Gastrocnemius medialis (tissue), 4 donors: Measurements from ENCODE around the gene SPACA5B. TPM values are rescaled to one million over a fixed set of nuclear protein-coding genes. Genes with fewer than 3 reads are reported as not detected.
"Not testable (repeated sequence)": the region's sequence is repeated elsewhere in the genome, so short reads cannot be mapped to it uniquely, and the experiment has no call there.

Experiments used
- ATAC-seq, 2 donors: fragments of 150-250 bp; one replicate each; pipeline ENCODE4 v1.9.1; 2016
- DNase-seq, 2 donors: peaks; one replicate each; pipeline ENCODE4 v3.0.0-alpha.2; 2019
- H3K27ac ChIP-seq, 4 donors: fragments of 200-600 bp; sonication (generic); 1 replicate in 1 of 4; 2 replicates in 3 of 4; pipeline ENCODE4 v1.5.1; 2016 to 2018; ENCODE audit warnings: mild to moderate bottlenecking in 2 of 4, moderate library complexity in 1 of 4
- H3K27me3 ChIP-seq, 3 donors: fragments of 200-600 bp; sonication (generic) in 2 of 3; 1 replicate in 1 of 3; 2 replicates in 2 of 3; pipeline versions ENCODE4 v1.5.1 to v1.6.0; 2016 to 2019; ENCODE audit warnings: mild to moderate bottlenecking in 1 of 3, moderate library complexity in 1 of 3
- H3K36me3 ChIP-seq, 2 donors: fragments of 200-600 bp; sonication (generic) in 1 of 2; one replicate each; pipeline ENCODE4 v1.5.1; 2017 to 2018
- H3K4me1 ChIP-seq, 2 donors: fragments of 200-600 bp; sonication (generic) in 1 of 2; one replicate each; pipeline ENCODE4 v1.5.1; 2016 to 2017; ENCODE audit warnings: mild to moderate bottlenecking in 2 of 2
- H3K4me3 ChIP-seq, 4 donors: fragments of 200-600 bp; sonication (generic) in 3 of 4; 1 replicate in 1 of 4; 2 replicates in 3 of 4; pipeline ENCODE4 v1.5.1; 2016 to 2019; ENCODE audit warnings: mild to moderate bottlenecking in 2 of 4
- H3K9me3 ChIP-seq, 3 donors: fragments of 200-600 bp; sonication (generic) in 2 of 3; 1 replicate in 1 of 3; 2 replicates in 2 of 3; pipeline ENCODE4 v1.5.1; 2016 to 2019
- POLR2A ChIP-seq, 2 donors: fragments of 450-650 bp; IDR thresholded peaks; one replicate each; pipeline ENCODE4 v1.6.1; 2017; ENCODE audit warnings: antibody characterized with exemption in 2 of 2, mild to moderate bottlenecking in 2 of 2, moderate library complexity in 2 of 2
- in situ Hi-C, 4 donors: fragments of 200-750 bp; cut with MboI; loops; one replicate each; pipeline versions ENCODE4 v1.15.0 to v1.8.0; 2017; ENCODE audit warnings: low sequenced_read_pairs in 4 of 4
- intact Hi-C: fragments of 100-400 bp; cut with DNase I; formaldehyde crosslinking; loops from one replicate; pipeline ENCODE4 v1.15.1; 2023; ENCODE audit warnings: low total_unique reads
- total RNA-seq, 4 donors: library from RNA; depleted of rRNA; stranded (reverse); fragments of >200 nt; gene quantifications; one replicate each; pipeline versions ENCODE4 v1.1.0 to v1.2.3, GENCODE V29; 2016
- TF ChIP-seq, protein P1 (sequence below), 5 experiments: fragments of 450-650 bp in 3 of 5; fragments of 200-600 bp in 2 of 5; sonication (generic) in 2 of 5; IDR thresholded peaks in 4 of 5; conservative IDR thresholded peaks in 1 of 5; 1 replicate in 4 of 5; 2 replicates in 1 of 5; pipeline ENCODE4 v1.5.1; 2016 to 2019; ENCODE audit warnings: antibody characterized with exemption in 5 of 5, mild to moderate bottlenecking in 3 of 5, moderate library complexity in 3 of 5

SPACA5B gene
- total RNA-seq = not detected

DNA sequence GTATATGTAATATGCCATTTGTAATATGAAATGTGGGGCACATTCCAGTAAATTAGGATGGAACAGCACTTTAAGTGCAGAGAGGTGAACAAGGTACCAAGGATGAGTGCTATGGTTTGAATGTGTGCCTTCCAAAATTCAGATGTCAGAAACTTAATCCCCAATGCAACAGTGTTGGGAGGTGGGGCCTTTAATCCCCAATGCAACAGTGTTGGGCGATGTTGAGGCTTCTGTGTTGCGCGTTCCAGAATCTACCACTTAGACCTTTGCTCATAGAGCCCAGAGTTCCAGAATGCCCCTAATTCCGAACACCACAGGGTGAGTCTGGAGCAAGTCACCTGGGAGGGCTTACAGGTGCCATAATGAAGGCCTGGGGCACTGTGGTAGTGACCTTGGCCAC, at the start of gene SPACA5B:
Gene SPACA5B, plus strand, starts transcription at position 301 of the 400 bp plus-strand sequence. Its CDS starts 62 bp downstream, at position 363.
- H3K9me3 ChIP-seq, H3K4me3 ChIP-seq, intact Hi-C loops, H3K27me3 ChIP-seq, H3K27ac ChIP-seq, H3K4me1 ChIP-seq, ATAC-seq, DNase-seq, H3K36me3 ChIP-seq, in situ Hi-C loops: not testable (repeated sequence)

DNA sequence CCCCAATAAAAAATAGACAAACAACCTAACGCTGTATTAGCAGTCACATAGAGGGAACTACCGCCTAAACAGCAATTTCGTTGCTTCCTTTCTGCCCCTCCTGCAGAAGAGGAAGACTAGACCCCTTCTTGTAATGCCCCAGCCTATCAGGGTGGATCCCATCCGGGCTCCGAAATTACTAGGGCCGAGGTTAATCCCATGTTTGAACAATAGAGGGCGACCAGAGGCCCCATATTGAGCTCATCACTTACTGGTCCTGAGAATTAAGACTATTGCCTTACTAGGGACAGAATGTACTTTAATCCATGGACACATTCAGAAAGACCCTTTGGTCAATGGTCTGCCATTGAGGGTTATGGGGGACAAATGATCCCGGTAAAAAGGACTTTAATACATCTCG, 47.2 kb upstream of the SPACA5B start:
- H3K27ac ChIP-seq = no peak overlapping the region
- ATAC-seq = no peak
- peak in 1 of 2 donors; percentile 13 for DNase-seq
- intact Hi-C loops = no loop called here
- in situ Hi-C loops = loop anchor here in 1 of 4 donors (25.0 kb wide), 1 partner anchor 404 kb away; the partner anchor contains the start of gene FTSJ1
- no peaks in the 10 kb centered on the region for H3K4me1 ChIP-seq
- H3K36me3 ChIP-seq = no peaks in the 10 kb centered on the region
- H3K27me3 ChIP-seq = no peaks in the 10 kb centered on the region
- no peak overlapping the region for H3K4me3 ChIP-seq
- TF ChIP-seq POLR2A (IDR thresholded peaks at IDR 0.05) = no peak
- TF ChIP-seq, protein P1, sequence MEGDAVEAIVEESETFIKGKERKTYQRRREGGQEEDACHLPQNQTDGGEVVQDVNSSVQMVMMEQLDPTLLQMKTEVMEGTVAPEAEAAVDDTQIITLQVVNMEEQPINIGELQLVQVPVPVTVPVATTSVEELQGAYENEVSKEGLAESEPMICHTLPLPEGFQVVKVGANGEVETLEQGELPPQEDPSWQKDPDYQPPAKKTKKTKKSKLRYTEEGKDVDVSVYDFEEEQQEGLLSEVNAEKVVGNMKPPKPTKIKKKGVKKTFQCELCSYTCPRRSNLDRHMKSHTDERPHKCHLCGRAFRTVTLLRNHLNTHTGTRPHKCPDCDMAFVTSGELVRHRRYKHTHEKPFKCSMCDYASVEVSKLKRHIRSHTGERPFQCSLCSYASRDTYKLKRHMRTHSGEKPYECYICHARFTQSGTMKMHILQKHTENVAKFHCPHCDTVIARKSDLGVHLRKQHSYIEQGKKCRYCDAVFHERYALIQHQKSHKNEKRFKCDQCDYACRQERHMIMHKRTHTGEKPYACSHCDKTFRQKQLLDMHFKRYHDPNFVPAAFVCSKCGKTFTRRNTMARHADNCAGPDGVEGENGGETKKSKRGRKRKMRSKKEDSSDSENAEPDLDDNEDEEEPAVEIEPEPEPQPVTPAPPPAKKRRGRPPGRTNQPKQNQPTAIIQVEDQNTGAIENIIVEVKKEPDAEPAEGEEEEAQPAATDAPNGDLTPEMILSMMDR (IDR thresholded peaks at IDR 0.05 in 4 of 5, conservative IDR thresholded peaks at IDR 0.05 in 1 of 5) = peak in 3 of 5 experiments; percentile 31 to 42 (median 34)
- no peaks in the 10 kb centered on the region for H3K9me3 ChIP-seq

DNA sequence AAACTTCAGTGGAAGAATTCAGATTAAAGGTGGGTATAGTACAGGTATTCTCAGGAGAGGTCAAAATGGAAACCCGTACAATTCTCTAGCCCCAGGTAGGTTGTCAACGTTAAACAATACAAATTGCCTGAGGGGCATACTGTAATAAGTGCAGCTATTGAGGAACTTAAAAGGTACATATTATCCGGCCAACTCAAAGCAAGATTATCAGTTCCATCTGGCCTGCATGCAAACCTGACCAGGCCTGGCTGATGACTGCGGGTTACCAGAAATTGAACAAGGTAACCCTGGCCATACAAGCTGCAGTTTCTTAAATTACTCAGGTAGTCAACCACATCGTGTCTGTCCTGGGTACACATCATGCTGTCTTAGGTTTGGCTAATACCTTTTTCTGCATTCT, 46.7 kb upstream of the SPACA5B start:
- in situ Hi-C loops (loop anchor here in 1 of 4 donors (25.0 kb wide), 1 partner anchor 404 kb away; the partner anchor contains the start of gene FTSJ1), intact Hi-C loops (no loop called here)
- ATAC-seq (no peak), DNase-seq (no peak)
- Histone ChIP-seq H3K9me3 (no peaks in the 10 kb centered on the region), H3K27ac (no peak overlapping the region), H3K36me3 (no peaks in the 10 kb centered on the region), H3K27me3 (no peaks in the 10 kb centered on the region), H3K4me1 (no peaks in the 10 kb centered on the region), H3K4me3 (no peak overlapping the region)
- TF ChIP-seq POLR2A (IDR thresholded peaks at IDR 0.05) = no peak
- TF ChIP-seq, protein P1 (IDR thresholded peaks at IDR 0.05 in 4 of 5, conservative IDR thresholded peaks at IDR 0.05 in 1 of 5) = no peak

DNA sequence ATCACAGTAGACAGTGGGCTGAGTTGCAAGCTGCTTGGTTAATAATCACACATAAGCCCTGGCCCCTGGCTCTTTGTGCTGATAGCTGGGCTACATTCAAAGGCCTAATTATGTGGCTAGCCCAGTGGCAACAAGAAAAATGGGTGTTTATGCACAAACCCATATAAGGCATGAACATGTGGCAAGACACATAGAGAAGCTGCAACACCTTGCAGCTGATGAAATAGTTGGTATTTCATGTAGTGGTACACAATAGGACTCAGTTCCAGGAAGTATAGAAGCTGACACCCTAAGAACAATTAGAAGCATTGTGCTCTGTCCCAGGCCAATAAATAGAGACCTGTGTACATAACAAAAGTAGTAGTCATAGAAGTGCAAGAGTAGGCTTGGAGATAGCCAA, 44.3 kb upstream of the SPACA5B start:
- ATAC-seq = no peak
- Histone ChIP-seq H3K9me3 (no peaks in the 10 kb centered on the region), H3K4me3 (no peak overlapping the region), H3K27me3 (no peaks in the 10 kb centered on the region), H3K4me1 (no peaks in the 10 kb centered on the region), H3K27ac (no peak overlapping the region), H3K36me3 (no peaks in the 10 kb centered on the region)
- no peak for TF ChIP-seq POLR2A (IDR thresholded peaks at IDR 0.05)
- TF ChIP-seq, protein P1 (IDR thresholded peaks at IDR 0.05 in 4 of 5, conservative IDR thresholded peaks at IDR 0.05 in 1 of 5) = no peak
- in situ Hi-C loops (loop anchor here in 1 of 4 donors (25.0 kb wide), 1 partner anchor 401 kb away; the partner anchor contains the start of gene FTSJ1), intact Hi-C loops (no loop called here)
- DNase-seq = no peak

DNA sequence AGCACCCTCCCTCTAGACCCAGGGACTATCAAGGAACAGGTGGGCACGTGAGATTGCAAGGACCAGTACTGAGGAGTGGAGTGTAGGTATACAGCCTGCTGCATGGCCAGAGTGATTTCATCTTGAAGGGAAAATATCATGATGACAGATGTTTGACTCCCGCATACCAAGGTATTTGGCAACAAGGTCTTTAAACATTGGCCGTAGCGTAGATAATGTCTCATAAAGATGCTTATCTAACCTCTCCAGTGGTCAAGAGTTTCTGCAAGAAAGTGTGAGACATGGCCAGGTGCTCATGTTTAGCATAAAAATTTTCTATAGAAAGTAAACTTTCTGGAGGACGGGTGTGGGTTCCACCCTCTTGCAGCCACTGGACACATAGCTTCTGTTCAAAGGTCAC, 40.3 kb upstream of the SPACA5B start:
- H3K4me3 ChIP-seq = no peak overlapping the region
- H3K36me3 ChIP-seq = no peaks in the 10 kb centered on the region
- no peak for DNase-seq
- intact Hi-C loops (no loop called here), in situ Hi-C loops (loop anchor here in 1 of 4 donors (25.0 kb wide), 1 partner anchor 397 kb away; the partner anchor contains the start of gene FTSJ1)
- H3K9me3 ChIP-seq = no peaks in the 10 kb centered on the region
- TF ChIP-seq, protein P1 (IDR thresholded peaks at IDR 0.05 in 4 of 5, conservative IDR thresholded peaks at IDR 0.05 in 1 of 5) = no peak
- TF ChIP-seq POLR2A (IDR thresholded peaks at IDR 0.05) = no peak
- H3K4me1 ChIP-seq = no peaks in the 10 kb centered on the region
- H3K27me3 ChIP-seq = no peaks in the 10 kb centered on the region
- no peak overlapping the region for H3K27ac ChIP-seq
- ATAC-seq = no peak

DNA sequence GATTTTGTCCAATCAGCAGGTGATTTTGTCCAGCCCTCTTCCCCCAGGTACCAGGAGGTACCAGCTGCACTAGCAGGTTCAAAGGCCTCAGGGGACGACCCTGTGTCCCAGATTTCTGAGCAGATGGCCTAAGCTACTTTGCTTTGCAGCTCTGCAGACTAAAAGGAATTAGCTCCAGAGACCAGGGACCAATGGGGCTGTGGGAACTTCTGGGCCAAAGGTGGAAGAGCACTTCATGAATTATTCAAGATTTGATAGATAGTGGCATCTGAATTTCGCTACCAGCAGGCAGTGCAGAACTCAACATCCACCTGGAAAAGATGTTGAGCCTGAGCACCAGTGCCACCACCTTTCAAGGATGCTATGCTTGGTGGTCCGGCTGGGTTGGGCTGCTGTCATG, 37.9 kb upstream of the SPACA5B start:
- H3K4me1 ChIP-seq, H3K36me3 ChIP-seq, intact Hi-C loops, H3K27me3 ChIP-seq, ATAC-seq, H3K27ac ChIP-seq, DNase-seq, H3K9me3 ChIP-seq, H3K4me3 ChIP-seq: not testable (repeated sequence)
- in situ Hi-C loops = loop anchor here in 1 of 4 donors (25.0 kb wide), 1 partner anchor 395 kb away; the partner anchor contains the start of gene FTSJ1
